HG02678 (cell line): Measurements from ENCODE around the gene AGBL4.

Source experiments
- ATAC-seq: cut with Tn5 transposase; IDR thresholded peaks from one replicate; pipeline ENCODE4 v1.9.1; 2021; ENCODE audit warnings: mild to moderate bottlenecking, moderate library complexity; ENCODE audit not compliant: unreplicated experiment

AGBL4 gene

GRCh38 chr1:49723662-49724061, 300.1 kb downstream of the AGBL4 start:
- ATAC-seq: no peak

GRCh38 chr1:49694251-49694827, 329.4 kb downstream of the AGBL4 start:
- ATAC-seq: no peak

- ATAC-seq: no peak
Observed at GRCh38 chr1:49686107-49686506, 337.6 kb downstream of the AGBL4 start.

- ATAC-seq: no peak
Observed at GRCh38 chr1:49677706-49678105, 346.0 kb downstream of the AGBL4 start.

GRCh38 chr1:49651136-49651535, 372.6 kb downstream of the AGBL4 start:
- no peak for ATAC-seq

GRCh38 chr1:49630156-49630555, 393.6 kb downstream of the AGBL4 start:
- ATAC-seq: no peak

- ATAC-seq: no peak
Observed at GRCh38 chr1:49627781-49628180, 396.0 kb downstream of the AGBL4 start.

- no peak for ATAC-seq
Observed at GRCh38 chr1:49626472-49626871, 397.3 kb downstream of the AGBL4 start.

- ATAC-seq: no peak
Observed at GRCh38 chr1:49622877-49623276, 400.9 kb downstream of the AGBL4 start.

- no peak for ATAC-seq
Observed at GRCh38 chr1:49606082-49606481, 417.7 kb downstream of the AGBL4 start.

- no peak for ATAC-seq
Observed at GRCh38 chr1:49597436-49597835, 426.3 kb downstream of the AGBL4 start.

- no peak for ATAC-seq
Observed at GRCh38 chr1:49576327-49576901, 447.3 kb downstream of the AGBL4 start.

GRCh38 chr1:49556676-49557234, 467.0 kb downstream of the AGBL4 start:
- no peak for ATAC-seq

GRCh38 chr1:49552101-49552500, 471.7 kb downstream of the AGBL4 start:
- ATAC-seq: no peak

GRCh38 chr1:49544615-49545014, 479.1 kb downstream of the AGBL4 start:
- ATAC-seq: no peak

- no peak for ATAC-seq
Observed at GRCh38 chr1:49541096-49541752, 482.5 kb downstream of the AGBL4 start.

GRCh38 chr1:49527606-49528305, 496.0 kb downstream of the AGBL4 start:
- ATAC-seq: no peak

GRCh38 chr1:49526672-49527071, 497.1 kb downstream of the AGBL4 start:
- ATAC-seq: no peak

GRCh38 chr1:49523764-49524163, 500.0 kb downstream of the AGBL4 start:
- no peak for ATAC-seq

GRCh38 chr1:49466961-49467360, 556.8 kb downstream of the AGBL4 start:
- ATAC-seq: no peak

- ATAC-seq: no peak
Observed at GRCh38 chr1:49465486-49466185, 558.1 kb downstream of the AGBL4 start.
